ENCODE data around the gene BCAN.

BCAN gene

DNA sequence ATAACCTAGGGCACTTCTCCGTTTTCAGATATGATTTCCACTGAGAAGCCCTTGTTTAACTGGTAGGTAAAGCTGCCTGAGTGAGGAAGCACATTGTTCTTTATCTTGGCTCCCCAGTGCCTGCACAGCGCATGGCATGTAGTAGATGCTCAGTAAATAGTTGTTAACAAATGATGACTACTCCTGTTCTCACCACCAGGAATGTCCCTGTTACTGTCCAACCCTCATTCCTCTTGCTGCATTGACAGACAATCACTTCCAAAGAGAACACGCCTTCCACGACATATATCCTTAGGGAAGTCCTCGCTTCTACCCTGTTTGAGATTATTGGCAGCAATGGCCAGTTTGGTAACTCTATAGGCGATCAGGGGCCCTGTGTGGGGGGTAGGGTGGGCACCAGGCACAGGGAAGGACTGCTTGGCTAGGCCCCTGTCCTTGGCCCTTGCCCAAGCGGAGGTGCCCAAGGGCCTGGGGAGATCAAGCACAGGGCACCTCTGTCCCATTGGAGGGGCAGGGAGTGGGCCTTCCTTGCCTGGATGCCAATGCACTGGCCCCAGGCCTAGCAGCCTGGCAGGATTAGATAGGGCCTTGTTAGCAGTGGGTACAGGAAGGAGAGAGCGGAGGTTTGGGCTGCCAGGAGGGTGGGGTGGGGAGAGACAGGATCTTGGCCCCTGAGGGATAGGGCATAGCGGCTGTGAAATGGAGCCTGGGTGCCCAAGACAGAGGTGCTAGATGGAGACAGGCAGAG is 25.1 kb downstream of the BCAN start:
- DNase-seq (ENCODE audit: low read depth), result no peak
- H3K4me3 ChIP-seq (ENCODE audit: low read depth, low read length), result no peak overlapping the region
- TF ChIP-seq, protein P1, sequence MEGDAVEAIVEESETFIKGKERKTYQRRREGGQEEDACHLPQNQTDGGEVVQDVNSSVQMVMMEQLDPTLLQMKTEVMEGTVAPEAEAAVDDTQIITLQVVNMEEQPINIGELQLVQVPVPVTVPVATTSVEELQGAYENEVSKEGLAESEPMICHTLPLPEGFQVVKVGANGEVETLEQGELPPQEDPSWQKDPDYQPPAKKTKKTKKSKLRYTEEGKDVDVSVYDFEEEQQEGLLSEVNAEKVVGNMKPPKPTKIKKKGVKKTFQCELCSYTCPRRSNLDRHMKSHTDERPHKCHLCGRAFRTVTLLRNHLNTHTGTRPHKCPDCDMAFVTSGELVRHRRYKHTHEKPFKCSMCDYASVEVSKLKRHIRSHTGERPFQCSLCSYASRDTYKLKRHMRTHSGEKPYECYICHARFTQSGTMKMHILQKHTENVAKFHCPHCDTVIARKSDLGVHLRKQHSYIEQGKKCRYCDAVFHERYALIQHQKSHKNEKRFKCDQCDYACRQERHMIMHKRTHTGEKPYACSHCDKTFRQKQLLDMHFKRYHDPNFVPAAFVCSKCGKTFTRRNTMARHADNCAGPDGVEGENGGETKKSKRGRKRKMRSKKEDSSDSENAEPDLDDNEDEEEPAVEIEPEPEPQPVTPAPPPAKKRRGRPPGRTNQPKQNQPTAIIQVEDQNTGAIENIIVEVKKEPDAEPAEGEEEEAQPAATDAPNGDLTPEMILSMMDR (IDR thresholded peaks at IDR 0.05; ENCODE audit: low read depth, low read length, missing control alignments), result no peak

DNA sequence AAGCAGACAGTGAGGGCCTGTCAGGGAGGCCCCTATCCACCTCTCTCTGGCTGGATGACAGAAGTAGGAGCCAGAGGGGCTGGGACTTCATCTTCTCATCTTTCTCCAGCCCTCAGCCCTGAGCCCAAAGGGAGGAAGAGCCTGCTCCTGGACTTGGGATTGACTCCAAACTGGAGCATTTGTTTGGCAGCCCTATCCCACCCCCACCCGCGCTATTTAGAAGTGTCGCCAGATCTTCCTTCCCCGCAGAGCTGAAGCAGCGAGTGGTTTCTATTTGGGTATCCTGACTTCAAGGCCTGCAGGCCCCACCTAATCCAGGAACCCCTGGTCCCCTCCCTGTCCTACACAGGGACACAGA is 25.7 kb downstream of the BCAN start:
- no peak for DNase-seq (ENCODE audit: low read depth)
- no peak overlapping the region for H3K4me3 ChIP-seq (ENCODE audit: low read depth, low read length)

DNA sequence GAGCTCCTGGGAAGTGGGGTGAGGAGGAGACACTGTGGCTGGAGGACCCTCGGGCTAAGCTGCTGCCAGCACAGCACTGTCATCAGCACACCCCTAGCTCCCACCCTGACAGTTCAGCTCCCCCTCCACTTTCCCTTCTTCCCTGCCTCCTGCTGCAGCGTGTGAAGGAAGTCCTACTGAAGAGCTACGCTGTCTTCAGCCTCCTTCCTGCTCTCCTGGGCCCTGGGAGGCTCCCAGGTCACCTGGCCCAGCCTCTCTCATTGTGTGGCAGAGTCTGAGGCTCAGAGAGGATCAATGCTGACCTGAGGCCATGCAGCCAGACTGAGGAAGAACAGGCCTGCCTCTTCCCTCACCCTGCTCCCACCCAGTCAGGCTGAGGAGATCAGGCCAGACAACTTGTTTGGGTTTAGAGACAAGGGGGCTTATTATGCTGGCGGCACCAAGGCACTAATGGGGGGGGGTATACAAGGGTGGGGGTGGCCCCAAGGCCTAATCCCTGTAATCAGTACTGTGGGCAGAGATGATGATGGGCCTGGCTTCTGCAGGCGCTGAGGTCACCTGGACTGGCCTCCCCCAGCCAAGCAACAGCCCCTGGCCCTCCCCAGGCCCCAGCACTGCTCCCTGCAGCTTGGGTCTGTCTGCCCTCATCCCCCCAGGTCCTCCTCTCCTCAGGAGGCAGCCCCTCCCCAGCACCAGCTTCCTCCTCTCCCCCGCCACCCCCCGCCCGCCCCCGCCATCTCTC is 26.2 kb downstream of the BCAN start:
- TF ChIP-seq, protein P1 (IDR thresholded peaks at IDR 0.05; ENCODE audit: low read depth, low read length, missing control alignments), result no peak
- no peak for DNase-seq (ENCODE audit: low read depth)
- no peak overlapping the region for H3K4me3 ChIP-seq (ENCODE audit: low read depth, low read length)

More for the DNA sequence above, 25.7 kb downstream of the BCAN start:
- TF ChIP-seq, protein P1 (IDR thresholded peaks at IDR 0.05; ENCODE audit: low read depth, low read length, missing control alignments), result no peak

DNA sequence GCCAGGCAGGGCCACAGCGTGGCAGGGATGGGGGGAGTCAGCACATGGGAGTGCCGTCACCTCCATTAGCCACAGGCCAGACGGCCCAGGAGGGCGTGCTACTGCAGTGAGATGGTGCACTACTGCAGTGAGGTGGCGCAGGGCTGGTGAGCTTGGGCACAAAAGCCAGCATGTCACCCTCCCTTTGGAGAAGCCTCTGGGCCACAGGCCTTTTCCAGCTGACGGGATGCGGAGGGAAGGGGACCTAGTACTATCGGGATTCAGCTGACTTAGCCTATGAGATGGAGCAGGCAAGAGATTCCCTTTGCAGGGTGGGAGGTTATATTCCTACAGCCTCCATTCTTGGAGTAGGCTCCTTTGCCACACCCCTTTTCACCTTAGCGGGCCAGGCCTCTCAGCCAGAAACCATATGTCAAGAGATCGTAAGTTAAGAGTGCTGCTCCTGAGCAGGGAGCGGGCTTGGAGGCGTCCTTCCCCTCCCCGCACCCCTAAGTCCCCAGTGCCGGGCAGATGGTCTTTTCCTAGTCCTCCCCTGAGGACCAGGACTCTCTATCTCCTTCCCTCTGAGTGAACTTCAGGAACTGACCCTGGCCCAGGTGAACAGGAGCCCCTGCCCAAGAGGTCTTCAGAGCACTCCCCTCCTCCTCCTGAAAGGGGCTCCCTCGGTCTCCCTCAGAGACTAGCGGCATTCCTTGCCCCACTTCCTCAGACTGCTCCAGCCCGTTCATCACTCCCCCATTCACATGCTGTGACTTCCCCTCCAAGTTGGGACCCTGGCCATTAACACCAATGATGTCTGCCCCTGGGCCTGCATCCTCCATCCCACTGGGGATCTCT is 27.1 kb downstream of the BCAN start:
- TF ChIP-seq, protein P1 (IDR thresholded peaks at IDR 0.05; ENCODE audit: low read depth, low read length, missing control alignments), result no peak
- H3K4me3 ChIP-seq (ENCODE audit: low read depth, low read length), result no peak overlapping the region
- DNase-seq (ENCODE audit: low read depth), result no peak

DNA sequence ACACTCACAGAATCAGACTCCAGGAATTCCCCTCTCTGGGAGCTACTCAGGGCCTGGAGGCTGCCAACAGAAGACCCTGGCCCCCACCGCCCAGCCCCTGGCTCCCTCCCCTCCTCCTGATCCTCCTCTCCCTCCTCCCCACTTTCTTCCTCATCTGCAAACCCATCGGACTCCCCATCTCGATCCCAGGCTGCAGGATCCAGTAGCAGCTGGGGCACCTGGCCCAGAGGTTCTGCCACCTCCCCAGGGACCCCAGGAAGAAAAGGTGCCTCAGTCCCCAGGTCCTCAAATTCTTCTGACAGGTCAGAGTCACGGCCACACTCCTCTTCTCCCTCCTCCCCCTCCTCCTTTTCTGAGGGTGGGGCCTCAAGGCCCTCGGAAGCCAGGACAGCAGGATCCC is 27.9 kb downstream of the BCAN start:
- TF ChIP-seq, protein P1 (IDR thresholded peaks at IDR 0.05; ENCODE audit: low read depth, low read length, missing control alignments), result no peak
- H3K4me3 ChIP-seq (ENCODE audit: low read depth, low read length), result no peak overlapping the region
- DNase-seq (ENCODE audit: low read depth), result no peak

DNA sequence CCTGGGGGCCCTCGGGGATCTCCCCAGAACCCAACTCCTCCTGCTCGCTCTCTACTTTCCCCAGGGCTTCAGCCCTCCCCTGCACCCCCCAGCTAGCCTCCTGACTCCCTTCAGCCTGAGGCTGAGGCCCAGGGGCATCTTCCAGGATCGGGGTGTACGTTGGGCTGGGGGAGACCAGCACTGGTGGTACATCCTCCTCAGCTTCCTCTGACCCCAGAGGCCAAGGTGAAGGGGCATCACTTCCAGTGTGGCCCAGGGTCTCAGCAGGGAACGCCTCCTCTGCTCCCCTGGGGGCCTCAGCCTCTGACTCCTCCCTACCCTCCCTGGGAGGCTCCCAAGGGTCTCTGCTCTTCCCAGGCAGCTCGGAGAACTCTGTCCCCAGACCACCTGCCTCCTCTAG is 28.4 kb downstream of the BCAN start:
- DNase-seq (ENCODE audit: low read depth), result no peak
- TF ChIP-seq, protein P1 (IDR thresholded peaks at IDR 0.05; ENCODE audit: low read depth, low read length, missing control alignments), result no peak
- H3K4me3 ChIP-seq (ENCODE audit: low read depth, low read length), result no peak overlapping the region
